NCI-H226 (cell line): ENCODE measurements around the gene NFATC3.

Experiments used
- DNase-seq: peaks from one replicate; pipeline ENCODE4 v3.0.0-alpha.2; 2015

NFATC3 gene

GRCh38 chr16:68073902-68074760 is 11.0 kb upstream of the NFATC3 start:
- DNase-seq, result no peak

- DNase-seq, result no peak
These were observed 10.2 kb upstream of the NFATC3 start for GRCh38 chr16:68074850-68075555.

- no peak for DNase-seq
These were observed 9.2 kb upstream of the NFATC3 start for GRCh38 chr16:68075980-68076379.

GRCh38 chr16:68076560-68076959 is 8.6 kb upstream of the NFATC3 start:
- DNase-seq, result no peak

GRCh38 chr16:68077866-68078700 is 7.1 kb upstream of the NFATC3 start:
- no peak for DNase-seq

GRCh38 chr16:68078701-68079375 is 6.3 kb upstream of the NFATC3 start:
- no peak for DNase-seq

- no peak for DNase-seq
These were observed 5.9 kb upstream of the NFATC3 start for GRCh38 chr16:68079376-68079625.

GRCh38 chr16:68079626-68080344 is 5.4 kb upstream of the NFATC3 start:
- no peak for DNase-seq

GRCh38 chr16:68081861-68082628 is 3.1 kb upstream of the NFATC3 start:
- DNase-seq, result no peak

GRCh38 chr16:68082629-68083238 is 2.4 kb upstream of the NFATC3 start:
- DNase-seq, result no peak

- DNase-seq, result no peak
These were observed 1.9 kb upstream of the NFATC3 start for GRCh38 chr16:68083239-68083781.

GRCh38 chr16:68083861-68084503 is 1.2 kb upstream of the NFATC3 start:
- no peak for DNase-seq

- no peak for DNase-seq
These were observed 489 bp upstream of the NFATC3 start for GRCh38 chr16:68084504-68085258.

- no peak for DNase-seq
These were observed 1.2 kb downstream of the NFATC3 start for GRCh38 chr16:68086336-68086841.

- DNase-seq, result no peak
These were observed 1.7 kb downstream of the NFATC3 start for GRCh38 chr16:68086860-68087268.

GRCh38 chr16:68087688-68088087 is 2.5 kb downstream of the NFATC3 start:
- no peak for DNase-seq

- DNase-seq, result no peak
These were observed 3.2 kb downstream of the NFATC3 start for GRCh38 chr16:68088130-68088972.

GRCh38 chr16:68089067-68089466 is 3.9 kb downstream of the NFATC3 start:
- DNase-seq, result no peak
